Stomach (tissue), 9 donors: Measurements from ENCODE around the gene TTC39C. TPM values are rescaled to one million over a fixed set of nuclear protein-coding genes. Genes with fewer than 3 reads are reported as not detected.

Experiments used
- DNase-seq, 2 donors: peaks; one replicate each; pipeline versions ENCODE4 v3.0.0 to v3.0.0-alpha.2; 2013 to 2019
- H3K27ac ChIP-seq, 5 donors: fragments of 200-600 bp in 4 of 5; sonication (generic) in 4 of 5; one replicate each; pipeline ENCODE4 v1.5.1; 2013 to 2019; ENCODE audit warnings: mild to moderate bottlenecking in 1 of 5, moderate library complexity in 1 of 5
- H3K27me3 ChIP-seq, 3 donors: fragments of 200-600 bp; sonication (generic); one replicate each; pipeline ENCODE4 v1.5.1; 2017 to 2019; ENCODE audit warnings: mixed run types in 1 of 3
- H3K36me3 ChIP-seq, 4 donors: fragments of 200-600 bp; sonication (generic); 1 replicate in 3 of 4; 2 replicates in 1 of 4; pipeline ENCODE4 v1.5.1; 2016 to 2019
- H3K4me1 ChIP-seq, 4 donors: fragments of 200-600 bp; sonication (generic); one replicate each; pipeline ENCODE4 v1.5.1; 2016 to 2019
- H3K4me3 ChIP-seq, 4 donors: fragments of 200-600 bp; sonication (generic) in 3 of 4; one replicate each; pipeline ENCODE4 v1.5.1; 2016 to 2019; ENCODE audit warnings: mild to moderate bottlenecking in 1 of 4
- H3K9me3 ChIP-seq, 4 donors: fragments of 200-600 bp; sonication (generic); one replicate each; pipeline ENCODE4 v1.5.1; 2016 to 2019
- EP300 ChIP-seq: sonication (generic); formaldehyde crosslinking; IDR thresholded peaks from one replicate; pipeline ENCODE4 v1.6.1; 2017; ENCODE audit warnings: antibody characterized with exemption
- POLR2A ChIP-seq, 4 donors: fragments of 450-650 bp; IDR thresholded peaks; one replicate each; pipeline ENCODE4 v1.6.1; 2016; ENCODE audit warnings: antibody characterized with exemption in 4 of 4, control low read depth in 2 of 4, mild to moderate bottlenecking in 1 of 4, moderate library complexity in 1 of 4
- POLR2AphosphoS5 ChIP-seq, 3 donors: sonication (generic); formaldehyde crosslinking; IDR thresholded peaks; one replicate each; pipeline ENCODE4 v1.6.1; 2016; ENCODE audit warnings: antibody characterized with exemption in 3 of 3
- WGBS, 5 donors: extraction: QIAGEN DNeasy Blood & Tissue Kit in 3 of 5; methylation state at CpG; one replicate each; pipeline versions ENCODE4 v1.1.5 to v1.1.7; 2013 to 2018; 5-methylcytosine and 5-hydroxymethylcytosine counted together
- intact Hi-C: fragments of 100-400 bp; cut with DNase I; formaldehyde crosslinking; loops from one replicate; pipeline ENCODE4 v1.15.1; 2023; ENCODE audit warnings: low total_unique reads
- polyA plus RNA-seq, 3 donors: library from polyadenylated mRNA; stranded (reverse); fragments of 200-250 nt; gene quantifications; one replicate each; pipeline ENCODE4 v1.2.3, GENCODE V29; 2013
- total RNA-seq, 5 donors: library from RNA; depleted of rRNA; stranded (reverse); fragments of >200 nt; gene quantifications; one replicate each; pipeline versions ENCODE4 v1.1.0 to v1.2.3, GENCODE V29; 2014 to 2016
- TF ChIP-seq, protein P1 (sequence below), 7 experiments: fragments of 450-650 bp in 4 of 7; fragments of 200-600 bp in 3 of 7; sonication (generic) in 3 of 7; IDR thresholded peaks; one replicate each; pipeline ENCODE4 v1.5.1; 2016 to 2019; ENCODE audit warnings: antibody characterized with exemption in 7 of 7, control low read depth in 2 of 7, mild to moderate bottlenecking in 1 of 7
- donor health status: healthy with polysubstance abuse.
- donor health status: Bipolar disorder and iron deficiency.
- donor health status: healthy.

Gene TTC39C
- total and polyA plus RNA-seq, 8 donors, result 1.8 to 42.0 (median 21.3) TPM

DNA sequence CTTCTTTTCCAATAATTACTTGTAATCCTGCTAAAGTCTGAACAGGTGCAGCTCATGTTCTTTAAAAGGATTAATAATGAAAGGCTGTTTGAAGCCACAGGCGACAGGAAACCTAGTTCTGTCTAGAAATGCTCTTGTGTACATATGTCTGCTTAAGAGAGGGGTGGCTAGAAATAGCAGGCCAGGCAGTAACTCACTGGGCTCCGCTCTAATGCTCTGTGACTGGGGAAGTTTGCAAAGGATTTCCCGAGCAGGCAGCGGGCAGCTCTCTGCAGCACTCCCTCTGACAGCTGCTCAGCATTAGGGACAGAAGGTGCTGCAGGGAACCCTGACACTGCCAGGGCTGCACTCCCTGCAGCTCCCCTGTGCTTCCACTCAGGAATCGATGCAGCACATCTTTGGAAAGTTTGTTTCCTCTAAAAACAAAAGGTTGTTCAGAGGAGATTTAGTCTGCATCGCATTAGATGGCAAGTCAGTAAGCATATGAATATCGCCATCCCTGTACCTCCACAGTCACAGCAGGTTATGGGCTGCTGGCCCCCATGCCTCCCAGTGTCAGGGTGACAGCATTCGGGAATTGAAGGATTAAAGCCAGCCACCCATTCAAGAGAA, 33.1 kb upstream of the TTC39C start:
- no peaks in the 10 kb centered on the region for H3K27me3 ChIP-seq
- no peak for TF ChIP-seq POLR2A (IDR thresholded peaks at IDR 0.05)
- no peak for TF ChIP-seq EP300
- no peak for TF ChIP-seq POLR2AphosphoS5 (IDR thresholded peaks at IDR 0.05)
- TF ChIP-seq, protein P1, sequence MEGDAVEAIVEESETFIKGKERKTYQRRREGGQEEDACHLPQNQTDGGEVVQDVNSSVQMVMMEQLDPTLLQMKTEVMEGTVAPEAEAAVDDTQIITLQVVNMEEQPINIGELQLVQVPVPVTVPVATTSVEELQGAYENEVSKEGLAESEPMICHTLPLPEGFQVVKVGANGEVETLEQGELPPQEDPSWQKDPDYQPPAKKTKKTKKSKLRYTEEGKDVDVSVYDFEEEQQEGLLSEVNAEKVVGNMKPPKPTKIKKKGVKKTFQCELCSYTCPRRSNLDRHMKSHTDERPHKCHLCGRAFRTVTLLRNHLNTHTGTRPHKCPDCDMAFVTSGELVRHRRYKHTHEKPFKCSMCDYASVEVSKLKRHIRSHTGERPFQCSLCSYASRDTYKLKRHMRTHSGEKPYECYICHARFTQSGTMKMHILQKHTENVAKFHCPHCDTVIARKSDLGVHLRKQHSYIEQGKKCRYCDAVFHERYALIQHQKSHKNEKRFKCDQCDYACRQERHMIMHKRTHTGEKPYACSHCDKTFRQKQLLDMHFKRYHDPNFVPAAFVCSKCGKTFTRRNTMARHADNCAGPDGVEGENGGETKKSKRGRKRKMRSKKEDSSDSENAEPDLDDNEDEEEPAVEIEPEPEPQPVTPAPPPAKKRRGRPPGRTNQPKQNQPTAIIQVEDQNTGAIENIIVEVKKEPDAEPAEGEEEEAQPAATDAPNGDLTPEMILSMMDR (IDR thresholded peaks at IDR 0.05), result no peak
- H3K9me3 ChIP-seq, result no peaks in the 10 kb centered on the region
- DNase-seq, result peak in 1 of 2 donors; percentile 33
- peaks cover 0 to 20% (median 12%) of the 10 kb centered on the region in 4 donors for H3K4me1 ChIP-seq
- no peak overlapping the region for H3K4me3 ChIP-seq
- H3K36me3 ChIP-seq, result no peaks in the 10 kb centered on the region
- WGBS, 5 donors, result 64 to 78% (median 75%) methylated on average over 8 of the region's 8 CpGs
- intact Hi-C loops, result no loop called here
- peak overlapping the region in 4 of 5 donors; percentile 27 to 85 (median 76) for H3K27ac ChIP-seq

DNA sequence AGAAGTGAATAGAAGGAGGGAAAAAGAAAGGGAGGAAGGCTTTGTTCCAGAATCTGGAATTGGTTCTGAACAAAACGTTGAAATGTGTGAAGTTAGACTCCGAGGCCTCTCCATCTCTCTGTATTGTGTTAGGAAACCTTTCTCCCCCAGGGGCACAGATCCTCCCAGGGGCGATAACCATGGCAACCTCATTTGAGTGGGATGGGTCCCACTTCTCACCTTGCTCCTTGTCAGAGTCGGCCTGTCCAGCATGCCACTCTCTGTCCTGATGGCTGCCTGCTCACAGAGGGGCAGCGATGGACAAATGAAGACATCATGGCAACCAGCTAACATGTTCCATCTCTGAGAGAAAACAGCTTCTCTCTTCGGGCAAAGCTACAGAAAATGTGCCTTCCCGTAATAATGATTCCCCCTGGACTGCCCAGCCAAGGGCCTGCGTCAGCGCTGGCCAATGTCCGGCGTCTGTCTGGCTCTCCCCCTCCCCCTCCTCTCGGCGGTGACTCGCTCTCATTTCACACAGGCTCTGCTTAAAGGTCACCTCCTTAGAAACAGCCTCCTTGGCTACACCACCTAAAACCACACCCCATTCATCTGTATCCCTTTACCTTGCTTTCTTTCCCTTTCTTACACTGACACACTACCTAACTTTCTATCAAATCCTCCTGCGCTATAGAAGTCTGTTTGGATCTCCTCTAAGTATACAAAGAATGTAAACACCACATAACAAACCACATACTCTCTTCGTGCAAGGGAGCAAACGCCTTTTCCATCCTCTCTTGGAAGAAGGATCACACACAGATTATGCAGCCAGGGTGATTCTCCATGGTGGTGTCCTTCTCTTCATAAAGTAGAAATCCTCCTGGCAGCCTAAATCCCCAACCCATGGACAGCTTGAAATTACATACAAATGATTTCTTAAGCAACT, 32.1 kb upstream of the TTC39C start:
- Histone ChIP-seq H3K9me3 (no peaks in the 10 kb centered on the region), H3K27ac (peak overlapping the region in 4 of 5 donors; percentile 27 to 85 (median 76)), H3K4me3 (peak overlapping the region in 1 of 4 donors; percentile 14), H3K27me3 (no peaks in the 10 kb centered on the region), H3K4me1 (peaks cover 0 to 20% (median 12%) of the 10 kb centered on the region in 4 donors), H3K36me3 (no peaks in the 10 kb centered on the region)
- intact Hi-C loops, result no loop called here
- WGBS, 5 donors, result 30 to 44% (median 34%) methylated on average over 15 to 17 of the region's 17 CpGs
- TF ChIP-seq POLR2AphosphoS5 (IDR thresholded peaks at IDR 0.05) (peak; percentile 28 to 83 (median 43)), POLR2A (IDR thresholded peaks at IDR 0.05) (no peak), EP300 (peak; percentile 61)
- peak in 1 of 2 donors; percentile 81 for DNase-seq

DNA sequence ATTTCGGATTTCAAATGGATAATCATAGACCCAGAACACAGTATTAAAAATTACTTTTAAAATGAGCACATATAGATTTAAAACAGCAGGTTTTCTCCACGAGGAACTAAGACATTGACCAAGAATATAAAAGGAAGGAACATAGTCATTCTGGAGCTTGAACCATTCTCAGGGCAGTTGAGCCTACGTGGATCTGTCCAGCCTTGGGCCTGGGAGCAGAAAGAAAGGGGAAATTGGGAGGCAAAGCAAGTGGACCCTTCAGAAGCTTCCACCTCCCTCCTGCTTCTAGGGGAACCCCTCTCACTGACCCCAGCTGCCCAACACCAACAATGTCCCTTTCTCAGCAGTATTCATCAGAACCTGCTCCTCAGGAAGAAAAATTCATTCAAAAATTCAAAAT, 31.4 kb upstream of the TTC39C start:
- no peak for DNase-seq

DNA sequence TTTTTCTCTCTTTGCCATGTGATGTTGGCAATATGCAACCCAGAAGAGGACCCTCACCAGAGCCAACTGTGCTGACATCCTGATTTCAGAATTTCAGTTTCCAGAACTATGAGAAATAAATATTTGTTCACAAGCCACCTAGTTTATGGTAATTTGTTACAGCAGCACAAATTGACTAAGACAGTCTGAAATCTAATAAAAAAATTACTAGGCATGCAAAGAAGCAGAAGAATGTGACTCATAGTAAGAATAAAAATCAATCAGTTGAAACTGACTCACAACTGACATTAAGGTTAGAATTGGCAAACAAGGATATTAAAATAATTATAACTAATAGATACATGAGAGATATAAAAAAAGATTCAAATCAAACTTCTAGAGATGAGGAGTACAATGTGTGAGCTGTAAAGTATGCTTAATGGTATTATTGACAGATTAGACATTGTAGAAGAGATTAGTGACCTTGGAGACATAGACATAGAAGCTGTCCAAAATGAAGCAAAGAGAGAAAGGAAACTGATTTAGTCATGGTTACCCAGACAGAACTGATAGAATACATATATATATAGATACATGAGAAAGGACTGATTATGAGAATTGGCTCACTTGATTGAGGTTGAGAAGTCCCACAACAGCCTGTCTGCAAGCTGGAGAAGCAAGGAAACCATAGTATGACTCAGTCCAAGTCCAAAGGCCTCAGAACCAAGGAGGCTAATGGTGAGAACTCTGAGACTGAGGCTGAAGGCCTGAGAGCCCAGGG, 27.8 kb upstream of the TTC39C start:
- TF ChIP-seq, protein P1 (IDR thresholded peaks at IDR 0.05), result no peak
- TF ChIP-seq EP300 (no peak), POLR2A (IDR thresholded peaks at IDR 0.05) (no peak), POLR2AphosphoS5 (IDR thresholded peaks at IDR 0.05) (no peak)
- intact Hi-C loops, result no loop called here
- H3K4me1 ChIP-seq, result peaks cover 0 to 17% (median 9%) of the 10 kb centered on the region in 4 donors
- no peaks in the 10 kb centered on the region for H3K9me3 ChIP-seq
- H3K36me3 ChIP-seq, result no peaks in the 10 kb centered on the region
- no peak for DNase-seq
- H3K27me3 ChIP-seq, result no peaks in the 10 kb centered on the region
- no peak overlapping the region for H3K4me3 ChIP-seq
- no peak overlapping the region for H3K27ac ChIP-seq

More for the DNA sequence above, 31.4 kb upstream of the TTC39C start:
- H3K4me1 ChIP-seq, result peaks cover 0 to 20% (median 12%) of the 10 kb centered on the region in 4 donors
- H3K4me3 ChIP-seq, result no peak overlapping the region
- WGBS, 5 donors, result 78 to 87% (median 80%) methylated on average over 3 of the region's 3 CpGs
- H3K27me3 ChIP-seq, result no peaks in the 10 kb centered on the region
- H3K27ac ChIP-seq, result peak overlapping the region in 2 of 5 donors; percentile 79 to 85
- no peaks in the 10 kb centered on the region for H3K9me3 ChIP-seq
- intact Hi-C loops, result no loop called here
- no peaks in the 10 kb centered on the region for H3K36me3 ChIP-seq
- no peak for TF ChIP-seq EP300
- no peak for TF ChIP-seq POLR2AphosphoS5 (IDR thresholded peaks at IDR 0.05)
- TF ChIP-seq, protein P1 (IDR thresholded peaks at IDR 0.05), result no peak
- no peak for TF ChIP-seq POLR2A (IDR thresholded peaks at IDR 0.05)
